GM12874 (cell line): Measurements from ENCODE around the gene XYLT1.

Source experiments
- TF ChIP-seq, protein P1 (sequence below): IDR thresholded peaks from 2 replicates; pipeline ENCODE4 v1.5.1; 2011; ENCODE audit warnings: low read depth, mild to moderate bottlenecking, control low read depth, low read length, moderate library complexity; ENCODE audit not compliant: insufficient read depth

Gene XYLT1

GRCh38 chr16:17336530-17336900, 134.2 kb downstream of the XYLT1 start:
- TF ChIP-seq, protein P1, sequence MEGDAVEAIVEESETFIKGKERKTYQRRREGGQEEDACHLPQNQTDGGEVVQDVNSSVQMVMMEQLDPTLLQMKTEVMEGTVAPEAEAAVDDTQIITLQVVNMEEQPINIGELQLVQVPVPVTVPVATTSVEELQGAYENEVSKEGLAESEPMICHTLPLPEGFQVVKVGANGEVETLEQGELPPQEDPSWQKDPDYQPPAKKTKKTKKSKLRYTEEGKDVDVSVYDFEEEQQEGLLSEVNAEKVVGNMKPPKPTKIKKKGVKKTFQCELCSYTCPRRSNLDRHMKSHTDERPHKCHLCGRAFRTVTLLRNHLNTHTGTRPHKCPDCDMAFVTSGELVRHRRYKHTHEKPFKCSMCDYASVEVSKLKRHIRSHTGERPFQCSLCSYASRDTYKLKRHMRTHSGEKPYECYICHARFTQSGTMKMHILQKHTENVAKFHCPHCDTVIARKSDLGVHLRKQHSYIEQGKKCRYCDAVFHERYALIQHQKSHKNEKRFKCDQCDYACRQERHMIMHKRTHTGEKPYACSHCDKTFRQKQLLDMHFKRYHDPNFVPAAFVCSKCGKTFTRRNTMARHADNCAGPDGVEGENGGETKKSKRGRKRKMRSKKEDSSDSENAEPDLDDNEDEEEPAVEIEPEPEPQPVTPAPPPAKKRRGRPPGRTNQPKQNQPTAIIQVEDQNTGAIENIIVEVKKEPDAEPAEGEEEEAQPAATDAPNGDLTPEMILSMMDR: no peak

GRCh38 chr16:17335826-17336529, 134.8 kb downstream of the XYLT1 start:
- TF ChIP-seq, protein P1: no peak

- TF ChIP-seq, protein P1: no peak
These were observed 136.7 kb downstream of the XYLT1 start for GRCh38 chr16:17334096-17334495.

- TF ChIP-seq, protein P1: no peak
These were observed 137.5 kb downstream of the XYLT1 start for GRCh38 chr16:17333229-17333628.

DNA sequence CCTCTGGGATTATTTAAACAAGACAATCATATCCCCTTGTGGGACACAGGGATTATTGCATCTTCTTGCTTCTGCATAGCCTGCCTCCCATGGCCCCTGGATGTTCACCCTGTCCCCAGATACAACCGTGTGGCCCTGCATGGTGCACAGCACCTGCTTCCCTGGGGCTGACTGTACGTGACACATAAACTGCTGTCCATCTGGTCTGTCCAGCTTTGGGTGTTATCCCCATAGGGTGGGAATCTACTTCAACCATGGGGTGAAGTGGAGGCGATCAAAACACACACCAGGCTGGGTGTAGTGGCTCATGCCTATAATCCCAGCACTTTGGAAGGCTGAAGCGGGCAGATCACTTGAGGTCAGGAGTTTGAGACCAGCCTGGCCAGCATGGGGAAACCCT, 138.8 kb downstream of the XYLT1 start:
- TF ChIP-seq, protein P1: no peak

- TF ChIP-seq, protein P1: no peak
These were observed 139.6 kb downstream of the XYLT1 start for GRCh38 chr16:17331071-17331607.

DNA sequence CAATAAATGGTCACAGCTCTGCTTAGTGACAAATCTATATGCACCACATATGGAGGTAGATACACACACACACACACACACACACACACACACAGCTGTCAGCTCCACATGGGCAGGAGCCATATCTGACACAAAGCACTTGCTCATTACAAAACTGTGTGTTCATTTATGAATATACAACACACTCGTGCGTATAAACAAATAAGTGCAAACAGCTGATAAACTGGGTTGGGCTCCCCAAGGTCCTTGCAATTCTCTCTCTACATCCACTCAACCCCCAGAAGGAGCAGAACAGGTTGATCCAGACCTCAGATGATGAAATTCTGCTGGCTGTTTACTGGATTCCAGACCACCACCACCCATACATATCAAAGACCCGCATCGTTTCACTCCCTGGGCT, 140.7 kb downstream of the XYLT1 start:
- TF ChIP-seq, protein P1: no peak

- TF ChIP-seq, protein P1: no peak
These were observed 141.4 kb downstream of the XYLT1 start for GRCh38 chr16:17329391-17329790.
